GM19035 (cell line): ENCODE measurements around the gene ZFAND3.

Experiments used
- ATAC-seq: cut with Tn5 transposase; IDR thresholded peaks from one replicate; pipeline ENCODE4 v1.9.1; 2021; ENCODE audit not compliant: unreplicated experiment

ZFAND3 gene

DNA sequence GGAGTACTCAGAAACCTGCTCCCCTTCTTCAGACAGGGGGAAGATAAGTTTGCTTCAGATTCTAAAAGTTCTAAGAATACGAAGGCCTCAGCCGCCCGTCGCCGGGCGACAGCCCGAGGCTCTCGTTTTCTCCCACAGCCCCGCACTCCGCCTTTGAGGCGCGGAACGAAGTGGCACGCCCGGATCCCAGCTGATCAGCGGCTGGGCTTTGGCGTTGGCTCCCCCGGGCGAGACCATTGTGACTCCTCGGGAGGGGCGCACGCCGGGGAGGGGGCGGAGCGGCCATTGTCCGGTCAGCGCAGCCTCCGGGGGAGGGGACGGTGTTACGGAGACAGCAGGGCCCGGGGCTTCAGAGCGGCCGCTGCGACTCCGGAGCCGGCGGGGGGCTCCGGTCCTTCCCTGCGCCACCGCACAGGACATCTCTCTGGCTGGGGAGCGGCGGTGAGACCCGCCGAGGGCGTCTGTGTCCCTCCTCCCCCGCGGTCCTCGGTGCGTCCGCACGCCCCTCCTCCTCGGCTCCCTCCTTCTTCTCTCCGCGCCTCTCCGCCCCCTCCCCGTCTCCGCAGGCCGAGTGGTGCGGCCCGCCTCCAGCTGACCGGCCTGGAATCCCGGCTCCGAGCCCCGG is at the start of gene ZFAND3:
Gene ZFAND3 (plus strand): TSS at position 551 of the 625 bp plus-strand sequence. CDS start 219 bp downstream, outside the sequence.
- ATAC-seq: peak; percentile 83

DNA sequence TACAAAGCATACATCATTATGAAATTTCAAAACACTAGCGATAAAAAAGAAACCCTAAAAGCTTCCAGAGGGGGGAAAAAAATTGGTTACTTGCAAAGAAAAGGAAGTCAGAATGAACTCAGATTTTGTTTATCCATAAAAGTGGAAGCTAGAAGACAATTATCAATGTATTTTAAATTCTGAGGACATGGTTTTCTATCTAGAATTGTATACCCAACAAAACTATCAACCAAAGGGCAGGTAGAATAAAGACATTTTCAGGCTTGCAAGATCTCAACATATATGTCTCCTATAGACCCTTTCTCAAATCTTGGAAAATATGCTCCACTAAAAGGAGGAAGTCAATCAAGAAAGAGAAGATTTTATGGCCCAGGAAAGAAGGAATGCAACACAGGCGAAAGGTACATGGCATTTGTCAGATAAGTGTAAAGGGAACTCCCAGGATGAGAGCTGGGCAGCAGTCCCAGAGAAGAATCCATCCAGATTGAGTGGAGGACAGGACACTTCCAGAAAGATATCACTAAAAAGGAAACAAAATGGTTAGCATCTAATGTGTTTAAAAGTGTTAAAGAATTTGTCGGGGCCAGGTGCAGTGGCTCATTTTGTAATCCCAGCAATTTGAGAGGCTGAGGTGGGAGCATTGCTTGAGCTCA is 45.4 kb upstream of the ZFAND3 start:
- no peak for ATAC-seq

DNA sequence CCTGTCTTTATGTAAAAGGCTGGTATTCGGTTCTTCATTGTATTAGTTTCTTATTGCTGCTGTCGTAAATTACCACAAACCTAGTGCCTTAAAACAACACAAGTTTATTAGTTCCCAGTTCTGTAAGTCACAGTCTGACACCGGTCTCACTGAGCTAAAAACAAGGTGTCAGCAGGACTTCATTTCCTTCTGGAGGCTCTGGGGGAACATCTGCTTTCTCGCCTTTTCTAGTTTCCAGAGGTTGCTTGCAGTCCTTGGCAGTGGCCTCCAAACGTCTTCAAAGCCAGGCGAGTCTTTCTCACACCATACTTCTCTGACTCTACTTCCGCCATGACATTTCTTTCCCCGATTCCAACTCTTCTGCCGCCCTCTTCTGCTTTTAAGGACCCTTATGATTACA is 43.0 kb upstream of the ZFAND3 start:
- ATAC-seq: no peak

GRCh38 chr6:37777272-37777834 is 42.2 kb upstream of the ZFAND3 start:
- ATAC-seq: no peak

DNA sequence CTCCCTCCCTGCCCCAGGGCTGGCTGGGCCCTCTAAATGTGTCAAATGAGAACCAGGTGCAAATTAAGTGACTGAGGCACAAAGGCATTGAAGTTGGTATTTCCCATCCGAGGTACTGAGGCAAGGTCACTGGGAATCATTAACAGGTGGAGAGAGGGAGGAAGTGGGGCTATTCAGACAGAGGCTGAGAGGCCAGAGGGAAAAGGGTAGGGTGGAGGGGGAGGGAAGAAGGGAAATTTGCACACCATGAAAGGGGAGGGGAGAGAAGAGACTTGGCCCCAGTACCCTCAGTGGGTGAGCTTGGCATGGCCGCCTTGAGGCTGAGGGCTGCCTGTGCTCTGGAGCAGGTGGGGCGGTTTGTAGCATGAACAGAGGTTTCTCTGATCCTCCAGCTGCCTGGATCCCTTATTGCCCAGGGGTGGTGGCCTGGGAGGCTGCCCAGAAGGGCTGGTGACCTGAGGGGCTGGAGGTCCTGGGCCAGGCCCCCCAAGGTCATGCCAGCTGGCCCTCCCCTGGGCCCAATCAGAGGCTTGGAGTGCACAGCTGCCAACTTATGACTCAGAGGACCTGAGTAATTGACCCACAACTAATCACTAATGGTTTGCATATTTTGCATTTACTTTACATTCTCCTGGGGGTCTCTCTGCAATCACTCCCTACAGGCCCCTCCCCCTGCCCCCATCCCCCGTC is 40.3 kb upstream of the ZFAND3 start:
- ATAC-seq: no peak

- ATAC-seq: no peak
Observed at GRCh38 chr6:37779902-37780628, 39.5 kb upstream of the ZFAND3 start.

DNA sequence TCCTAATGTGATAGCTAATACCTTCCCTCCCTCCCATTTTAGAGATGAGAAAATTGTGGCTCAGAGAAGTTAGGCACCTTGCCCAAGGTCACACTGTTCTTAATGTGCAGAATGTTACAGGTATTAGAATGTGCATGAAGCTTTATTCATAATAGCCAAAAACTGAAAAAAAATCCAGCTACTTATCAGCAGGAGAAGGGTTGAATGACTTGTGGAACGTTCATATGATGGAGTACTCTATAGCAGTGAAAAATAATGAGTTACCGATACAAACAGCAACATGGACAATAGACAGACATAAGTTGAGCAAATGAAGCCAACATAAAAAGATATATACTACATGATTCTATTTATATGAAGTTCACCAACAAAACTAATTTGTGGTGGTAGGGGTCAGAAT is 37.7 kb upstream of the ZFAND3 start:
- no peak for ATAC-seq

DNA sequence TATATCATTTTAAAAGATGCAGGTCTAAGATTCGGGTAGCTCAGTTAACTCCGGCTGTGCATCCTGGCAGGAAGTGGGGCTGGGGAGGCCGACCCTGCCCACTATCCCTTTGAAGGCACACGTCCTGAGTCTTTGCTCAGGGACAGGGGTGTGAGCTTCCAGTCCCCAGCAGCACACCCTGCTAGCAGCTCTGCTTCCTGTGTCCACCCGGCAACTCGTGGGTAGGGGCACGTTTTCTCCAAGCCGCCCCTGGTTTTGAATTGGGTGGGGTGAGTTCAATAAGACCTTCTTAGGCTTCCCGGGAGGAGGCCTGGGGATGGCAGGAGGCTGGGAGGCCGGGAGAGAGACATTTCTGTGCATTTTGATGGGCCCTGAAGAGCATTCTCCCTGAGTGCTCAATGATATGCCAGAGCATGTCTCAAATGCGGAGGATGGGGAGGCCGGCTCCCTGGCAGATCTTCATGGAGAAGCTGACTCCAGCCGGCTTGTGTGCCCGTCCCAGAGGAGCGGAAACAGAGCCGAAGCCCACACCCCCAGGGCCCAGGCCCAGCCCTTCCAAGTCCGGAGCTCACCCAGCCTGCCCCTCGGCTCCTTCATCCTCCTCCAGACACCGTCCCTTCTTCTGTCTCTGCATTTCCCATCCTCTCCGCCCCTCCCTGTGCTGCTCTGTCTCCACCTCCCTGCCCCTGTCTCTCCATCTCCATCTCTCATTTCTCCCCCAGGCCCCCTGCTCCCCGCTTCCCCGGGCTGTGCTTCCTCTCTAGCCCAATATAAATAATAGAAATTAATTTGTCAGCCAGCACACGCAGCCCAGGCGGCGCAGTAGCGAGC is 36.3 kb upstream of the ZFAND3 start:
- ATAC-seq: no peak

DNA sequence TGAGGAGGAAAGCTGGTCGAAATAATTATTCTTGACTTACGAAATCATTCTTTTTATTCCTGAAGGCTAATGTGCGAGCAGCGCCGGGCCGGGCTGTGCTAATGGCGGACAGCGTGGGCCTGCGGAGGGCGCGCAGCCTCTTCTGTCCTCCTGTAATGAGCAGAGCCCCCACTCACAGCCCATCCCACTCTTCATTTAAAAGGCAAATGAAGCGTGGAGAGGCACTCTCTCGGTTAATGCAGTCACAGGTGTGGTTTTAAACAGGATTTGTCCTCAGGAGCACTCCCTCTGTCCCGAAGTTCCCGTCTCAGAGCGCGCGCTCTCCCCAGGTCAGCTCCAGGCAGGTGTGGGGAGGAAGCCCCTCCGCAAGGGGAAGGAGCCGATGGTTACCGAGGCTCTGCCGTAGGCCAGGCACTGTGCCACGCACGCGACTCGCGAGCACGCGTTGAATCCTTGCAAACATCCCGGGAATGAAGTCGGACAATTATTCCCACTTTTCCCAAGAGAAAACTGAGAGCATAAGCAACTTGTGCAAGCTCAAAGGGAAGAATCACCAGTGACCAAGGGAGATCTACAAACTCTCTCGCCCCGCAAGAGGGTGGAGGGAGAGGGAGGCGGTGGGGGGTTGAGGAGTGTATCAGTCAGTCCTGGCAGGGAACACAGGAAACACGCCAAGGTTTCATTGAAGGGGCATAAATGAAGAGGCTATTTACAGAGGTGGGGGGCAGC is 35.5 kb upstream of the ZFAND3 start:
- no peak for ATAC-seq

DNA sequence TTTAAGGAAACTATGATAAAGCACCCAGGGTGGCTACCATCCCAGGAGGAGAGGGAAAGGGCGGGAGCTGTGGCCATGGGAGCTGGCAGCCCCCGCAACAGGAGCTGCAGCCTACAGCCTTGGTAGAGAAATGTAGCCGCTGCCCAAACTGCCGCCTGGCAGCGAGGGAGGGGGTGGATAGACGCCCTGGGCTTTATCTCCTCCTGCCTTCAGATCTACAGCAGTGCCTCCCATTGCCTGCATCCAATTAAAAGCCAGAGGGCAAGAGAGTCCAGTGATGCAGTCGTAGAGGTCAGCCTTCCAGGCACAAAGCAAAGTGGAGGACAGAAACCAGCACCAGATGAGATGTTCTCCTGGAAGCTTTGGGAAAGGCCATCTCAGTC is 35.0 kb upstream of the ZFAND3 start:
- no peak for ATAC-seq

GRCh38 chr6:37785002-37785662 is 34.4 kb upstream of the ZFAND3 start:
- ATAC-seq: no peak

- no peak for ATAC-seq
Observed at GRCh38 chr6:37785663-37786270, 33.8 kb upstream of the ZFAND3 start.

DNA sequence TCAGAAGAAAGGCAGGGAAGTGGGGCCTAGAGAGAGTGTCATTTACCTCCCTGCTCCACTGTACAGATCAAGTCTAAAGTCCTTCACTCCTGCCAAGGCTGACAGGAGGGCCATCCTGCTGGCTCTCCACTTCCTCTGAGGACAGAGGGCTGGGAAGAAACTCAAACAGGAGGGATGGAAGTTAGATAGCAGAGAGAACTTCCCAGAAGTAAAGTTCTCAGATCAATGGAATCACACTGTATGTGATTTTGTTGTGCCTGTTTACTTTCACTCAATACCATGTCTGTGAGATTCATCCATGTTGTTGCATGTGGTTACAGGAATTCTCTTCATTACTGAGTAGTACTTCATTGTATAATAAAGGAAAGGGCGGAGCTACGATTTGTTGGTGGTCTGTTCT is 32.3 kb upstream of the ZFAND3 start:
- no peak for ATAC-seq

- ATAC-seq: no peak
Observed at GRCh38 chr6:37788259-37788658, 31.3 kb upstream of the ZFAND3 start.

DNA sequence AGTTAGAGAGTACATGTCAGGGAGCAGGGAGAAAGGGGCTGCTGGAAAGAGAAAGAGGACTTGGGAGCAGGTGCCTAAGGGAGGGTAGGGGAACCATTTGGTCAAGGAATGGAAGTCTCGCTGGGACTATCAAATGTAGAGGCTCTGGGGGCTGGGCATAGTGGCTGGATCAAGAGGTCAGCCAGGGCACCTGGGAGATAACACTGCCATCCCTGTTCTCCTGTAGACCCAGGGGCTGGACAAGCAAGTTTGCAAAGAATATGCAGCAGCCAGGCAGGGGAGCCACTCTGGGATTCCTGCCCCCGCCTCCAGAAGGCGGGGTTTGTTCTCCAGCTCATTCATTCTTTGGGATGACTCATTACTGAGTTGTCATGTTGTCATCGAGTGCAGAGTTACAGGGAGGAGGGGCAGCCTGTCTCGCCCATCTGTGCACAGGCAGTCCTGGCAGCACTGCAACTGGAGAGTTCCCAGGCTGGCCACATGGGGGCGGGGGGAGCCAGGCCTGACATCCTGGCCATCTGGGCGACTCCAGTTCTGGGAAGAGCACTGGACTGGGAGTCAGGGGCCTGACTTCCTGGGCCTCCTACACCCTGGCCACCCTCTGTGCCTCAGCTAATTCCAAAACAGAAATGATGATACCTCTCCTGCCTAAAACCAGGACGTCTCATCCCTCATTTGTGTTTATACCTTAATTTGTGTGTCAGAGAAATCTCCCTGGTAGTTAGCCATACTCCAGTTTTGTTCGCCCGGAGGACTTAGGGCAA is 28.2 kb upstream of the ZFAND3 start:
- peak; percentile 88 for ATAC-seq

GRCh38 chr6:37792457-37793033 is 27.0 kb upstream of the ZFAND3 start:
- no peak for ATAC-seq

- no peak for ATAC-seq
Observed at GRCh38 chr6:37793067-37793466, 26.5 kb upstream of the ZFAND3 start.

GRCh38 chr6:37794825-37795224 is 24.7 kb upstream of the ZFAND3 start:
- ATAC-seq: no peak
